HG02938 (cell line): ENCODE results near the gene SH3RF3.

Experiments used
- ATAC-seq: cut with Tn5 transposase; IDR thresholded peaks from one replicate; pipeline ENCODE4 v1.9.1; 2021; ENCODE audit warnings: mild to moderate bottlenecking, moderate library complexity; ENCODE audit not compliant: unreplicated experiment

SH3RF3 gene

GRCh38 chr2:109456776-109457175 lies 327.8 kb downstream of the SH3RF3 start:
- ATAC-seq: no peak

- ATAC-seq: no peak
Measured at GRCh38 chr2:109457366-109457765, 328.4 kb downstream of the SH3RF3 start.

- no peak for ATAC-seq
Measured at GRCh38 chr2:109457794-109458193, 328.8 kb downstream of the SH3RF3 start.

GRCh38 chr2:109458512-109458911 lies 329.5 kb downstream of the SH3RF3 start:
- ATAC-seq: no peak

- no peak for ATAC-seq
Measured at GRCh38 chr2:109459485-109459884, 330.5 kb downstream of the SH3RF3 start.

GRCh38 chr2:109460553-109461324 lies 331.7 kb downstream of the SH3RF3 start:
- ATAC-seq: no peak

- no peak for ATAC-seq
Measured at GRCh38 chr2:109463236-109463635, 334.2 kb downstream of the SH3RF3 start.

GRCh38 chr2:109463891-109464290 lies 334.9 kb downstream of the SH3RF3 start:
- no peak for ATAC-seq

- ATAC-seq: no peak
Measured at GRCh38 chr2:109466674-109467575, 337.9 kb downstream of the SH3RF3 start.

GRCh38 chr2:109467701-109468100 lies 338.7 kb downstream of the SH3RF3 start:
- no peak for ATAC-seq

- ATAC-seq: no peak
Measured at GRCh38 chr2:109468893-109469292, 339.9 kb downstream of the SH3RF3 start.

GRCh38 chr2:109471658-109472057 lies 342.7 kb downstream of the SH3RF3 start:
- ATAC-seq: no peak

- ATAC-seq: no peak
Measured at GRCh38 chr2:109472331-109472959, 343.4 kb downstream of the SH3RF3 start.

GRCh38 chr2:109472974-109473373 lies 344.0 kb downstream of the SH3RF3 start:
- no peak for ATAC-seq

GRCh38 chr2:109473616-109474318 lies 344.8 kb downstream of the SH3RF3 start:
- ATAC-seq: no peak

GRCh38 chr2:109474319-109474825 lies 345.4 kb downstream of the SH3RF3 start:
- no peak for ATAC-seq

- no peak for ATAC-seq
Measured at GRCh38 chr2:109475531-109476210, 346.7 kb downstream of the SH3RF3 start.

GRCh38 chr2:109476641-109477441 lies 347.8 kb downstream of the SH3RF3 start:
- ATAC-seq: no peak

- no peak for ATAC-seq
Measured at GRCh38 chr2:109478906-109479493, 350.0 kb downstream of the SH3RF3 start.
